Panc1 (cell line): ENCODE measurements around the gene USP19. TPM values are rescaled to one million over a fixed set of nuclear protein-coding genes. Genes with fewer than 3 reads are reported as not detected.

Source experiments
- ATAC-seq: fragments of 200-7000 bp; cut with Tn5 transposase; 2 replicates; pipeline ENCODE4 v1.9.1; 2020; ENCODE audit warnings: mild to moderate bottlenecking, moderate library complexity
- BruUV-seq: library from RNA; stranded (reverse); fragments of 400-500 nt; replicated peaks from 2 replicates; lab custom pipeline; 2021; lab: Mats Ljungman, UMichigan
- CTCF ChIA-PET: fragments of 300-600 bp; sonication (Branson Sonifier 250); formaldehyde crosslinking; loops from one replicate; lab custom pipeline; 2022; ENCODE audit warnings: antibody characterized with exemption; lab: Charles Lee
- POLR2A ChIA-PET: fragments of 300-600 bp; sonication (Branson Sonifier 250); formaldehyde crosslinking; loops from one replicate; lab custom pipeline; 2022; ENCODE audit warnings: antibody characterized with exemption; lab: Charles Lee
- DNase-seq: peaks from one replicate; pipeline ENCODE4 v3.0.0-alpha.2; 2010; ENCODE audit warnings: low read depth, low spot score
- H3K27ac ChIP-seq: 2 replicates; pipeline ENCODE4 v1.5.1; 2011; ENCODE audit warnings: mild to moderate bottlenecking, low read length, inconsistent platforms
- H3K27me3 ChIP-seq: fragments of 200-500 bp; sonication (Bioruptor generic); 2 replicates; pipeline ENCODE4 v1.6.0; 2014; ENCODE audit warnings: low read length, inconsistent platforms; ENCODE audit not compliant: control insufficient read depth, insufficient read depth
- H3K36me3 ChIP-seq: fragments of 200-500 bp; sonication (Bioruptor generic); 2 replicates; pipeline ENCODE4 v1.5.1; 2014; ENCODE audit warnings: inconsistent platforms, mild to moderate bottlenecking, low read length, moderate library complexity; ENCODE audit not compliant: control insufficient read depth, insufficient read depth
- H3K4me1 ChIP-seq: 2 replicates; pipeline ENCODE4 v1.5.1; 2011; ENCODE audit warnings: inconsistent platforms, mild to moderate bottlenecking, low read length, moderate library complexity; ENCODE audit not compliant: control insufficient read depth, insufficient read depth
- H3K4me3 ChIP-seq, 2 experiments: 2 replicates each; pipeline ENCODE4 v1.5.1; 2011 to 2012; ENCODE audit warnings: low read depth in 2 of 2, low read length in 2 of 2, mild to moderate bottlenecking in 2 of 2, inconsistent platforms in 1 of 2, moderate library complexity in 1 of 2
- H3K9me3 ChIP-seq: fragments of 200-500 bp; sonication (Bioruptor generic); 2 replicates; pipeline ENCODE4 v1.5.1; 2014; ENCODE audit warnings: low read depth, mild to moderate bottlenecking, inconsistent platforms, low read length, moderate library complexity; ENCODE audit not compliant: control insufficient read depth, insufficient read depth
- CTCF ChIP-seq: fragments of 450-650 bp; IDR thresholded peaks from 2 replicates; pipeline ENCODE4 v1.5.1; 2017; ENCODE audit warnings: mild to moderate bottlenecking
- POLR2AphosphoS5 ChIP-seq: IDR thresholded peaks from 2 replicates; pipeline ENCODE4 v1.6.1; 2012; ENCODE audit warnings: mild to moderate bottlenecking, low read depth, low read length, moderate library complexity
- SIN3A ChIP-seq: IDR thresholded peaks from 2 replicates; pipeline ENCODE4 v1.6.1; 2012; ENCODE audit warnings: low read depth, mild to moderate bottlenecking, low read length, moderate library complexity, borderline replicate concordance; ENCODE audit not compliant: insufficient read depth
- TCF7L2 ChIP-seq: IDR thresholded peaks from 2 replicates; pipeline ENCODE4 v1.6.1; 2011; ENCODE audit warnings: mild to moderate bottlenecking, low read depth, low read length, inconsistent platforms
- in situ Hi-C: cut with HindIII; loops from 2 replicates; pipeline ENCODE4 v1.10.0; 2016; ENCODE audit warnings: low sequenced_read_pairs, low pct_unique_long_range_greater_than_20kb
- intact Hi-C: fragments of 100-400 bp; cut with micrococcal nuclease; formaldehyde crosslinking; loops from one replicate; pipeline ENCODE4 v1.10.0; 2022; ENCODE audit not compliant: unreplicated experiment
- total RNA-seq: library from RNA; stranded (reverse); gene quantifications from one replicate; pipeline ENCODE4 v1.2.1, GENCODE V29; 2021; ENCODE audit not compliant: unreplicated experiment
- TF ChIP-seq, protein P1 (sequence below), 2 experiments: IDR thresholded peaks; 2 replicates each; pipeline ENCODE4 v1.6.1; 2011 to 2012; ENCODE audit warnings: low read depth in 2 of 2, control low read depth in 1 of 2, low read length in 1 of 2, mild to moderate bottlenecking in 1 of 2, moderate library complexity in 1 of 2; ENCODE audit not compliant: insufficient read depth in 1 of 2

Gene USP19
- total RNA-seq, 1 experiment from 2014 or later: 60.6 TPM

GRCh38 chr3:49122886-49123545 lies 2.4 kb upstream of the USP19 start:
- no peaks in the 10 kb centered on the region; the same call in 1 of the 2 replicates for H3K36me3 ChIP-seq
- POLR2A ChIA-PET: no interaction called here
- ATAC-seq (no peak), DNase-seq (no peak)
- in situ Hi-C loops (no loop called here), intact Hi-C loops (no loop called here)
- no peak overlapping the region for H3K27ac ChIP-seq
- CTCF ChIA-PET: no interaction called here
- H3K4me3 ChIP-seq: no peak overlapping the region
- H3K9me3 ChIP-seq: no peaks in the 10 kb centered on the region
- no peaks in the 10 kb centered on the region for H3K27me3 ChIP-seq
- TF ChIP-seq, protein P1, sequence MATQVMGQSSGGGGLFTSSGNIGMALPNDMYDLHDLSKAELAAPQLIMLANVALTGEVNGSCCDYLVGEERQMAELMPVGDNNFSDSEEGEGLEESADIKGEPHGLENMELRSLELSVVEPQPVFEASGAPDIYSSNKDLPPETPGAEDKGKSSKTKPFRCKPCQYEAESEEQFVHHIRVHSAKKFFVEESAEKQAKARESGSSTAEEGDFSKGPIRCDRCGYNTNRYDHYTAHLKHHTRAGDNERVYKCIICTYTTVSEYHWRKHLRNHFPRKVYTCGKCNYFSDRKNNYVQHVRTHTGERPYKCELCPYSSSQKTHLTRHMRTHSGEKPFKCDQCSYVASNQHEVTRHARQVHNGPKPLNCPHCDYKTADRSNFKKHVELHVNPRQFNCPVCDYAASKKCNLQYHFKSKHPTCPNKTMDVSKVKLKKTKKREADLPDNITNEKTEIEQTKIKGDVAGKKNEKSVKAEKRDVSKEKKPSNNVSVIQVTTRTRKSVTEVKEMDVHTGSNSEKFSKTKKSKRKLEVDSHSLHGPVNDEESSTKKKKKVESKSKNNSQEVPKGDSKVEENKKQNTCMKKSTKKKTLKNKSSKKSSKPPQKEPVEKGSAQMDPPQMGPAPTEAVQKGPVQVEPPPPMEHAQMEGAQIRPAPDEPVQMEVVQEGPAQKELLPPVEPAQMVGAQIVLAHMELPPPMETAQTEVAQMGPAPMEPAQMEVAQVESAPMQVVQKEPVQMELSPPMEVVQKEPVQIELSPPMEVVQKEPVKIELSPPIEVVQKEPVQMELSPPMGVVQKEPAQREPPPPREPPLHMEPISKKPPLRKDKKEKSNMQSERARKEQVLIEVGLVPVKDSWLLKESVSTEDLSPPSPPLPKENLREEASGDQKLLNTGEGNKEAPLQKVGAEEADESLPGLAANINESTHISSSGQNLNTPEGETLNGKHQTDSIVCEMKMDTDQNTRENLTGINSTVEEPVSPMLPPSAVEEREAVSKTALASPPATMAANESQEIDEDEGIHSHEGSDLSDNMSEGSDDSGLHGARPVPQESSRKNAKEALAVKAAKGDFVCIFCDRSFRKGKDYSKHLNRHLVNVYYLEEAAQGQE (IDR thresholded peaks at IDR 0.05; ENCODE audit: insufficient read depth in 1 of 2, low read depth in 2 of 2, low read length in 1 of 2): no peak
- TF ChIP-seq SIN3A (no peak), POLR2AphosphoS5 (no peak), CTCF (no peak), TCF7L2 (no peak)
- peaks cover 8% of the 10 kb centered on the region for H3K4me1 ChIP-seq
- BruUV-seq: no TSS peak

DNA sequence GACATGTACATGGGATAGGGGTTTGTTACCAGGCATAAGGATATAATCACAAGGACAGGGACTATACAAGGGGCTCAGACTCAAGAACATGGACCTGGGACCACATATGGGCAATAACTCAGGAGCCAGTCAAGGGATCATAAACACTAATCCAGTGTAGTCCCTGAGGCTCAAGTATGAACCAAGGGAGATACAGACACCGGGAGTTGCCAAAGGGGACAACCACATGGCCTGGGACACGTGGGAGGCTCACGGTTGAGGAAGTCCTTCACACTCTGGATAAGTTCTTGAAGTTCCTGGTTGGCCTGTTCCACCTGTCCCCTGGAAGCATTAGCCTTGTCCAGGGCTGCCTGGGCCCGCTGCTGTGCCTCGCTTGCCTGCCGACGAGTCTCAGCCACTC lies 1.8 kb upstream of the USP19 start:
- TF ChIP-seq, protein P1 (IDR thresholded peaks at IDR 0.05; ENCODE audit: insufficient read depth in 1 of 2, low read depth in 2 of 2, low read length in 1 of 2): no peak
- TF ChIP-seq POLR2AphosphoS5 (no peak), SIN3A (no peak), CTCF (no peak), TCF7L2 (no peak)
- ChIA-PET CTCF (no interaction called here), POLR2A (no interaction called here)
- Histone ChIP-seq H3K4me1 (peaks cover 8% of the 10 kb centered on the region), H3K27me3 (no peaks in the 10 kb centered on the region), H3K9me3 (no peaks in the 10 kb centered on the region), H3K36me3 (no peaks in the 10 kb centered on the region; the same call in 1 of the 2 replicates), H3K27ac (no peak overlapping the region), H3K4me3 (no peak overlapping the region)
- ATAC-seq (no peak), DNase-seq (no peak)
- in situ Hi-C loops (no loop called here), intact Hi-C loops (no loop called here)
- BruUV-seq: no TSS peak
